ENCODE measurements around the gene ITGB1BP2. TPM values are rescaled to one million over a fixed set of nuclear protein-coding genes. Genes with fewer than 3 reads are reported as not detected.

The ITGB1BP2 gene
- total and polyA plus RNA-seq, 2 donors (not counting 3 experiments of a cell fraction or from before 2014, with no cell fraction given) = 1.8 to 4.6 TPM

GRCh38 chrX:71285929-71286328, 15.6 kb upstream of the ITGB1BP2 start:
- no TSS peak for BruUV-seq (replicated peaks)
- Histone ChIP-seq H3K9me1 (replicated peaks; ENCODE audit: control insufficient read depth, extremely low read depth, insufficient read depth, low read length) (no peaks in the 10 kb centered on the region), H3K79me2 (ENCODE audit: control insufficient read depth, insufficient read depth, low read length) (peaks cover 69% of the 10 kb centered on the region), H3K4me1 (ENCODE audit: control insufficient read depth, extremely low read depth, insufficient read depth, low read length) (peaks cover 13% of the 10 kb centered on the region), H3K27me3 (ENCODE audit: control insufficient read depth in 2 of 2, insufficient read depth in 2 of 2, low read length in 2 of 2) (no peaks in the 10 kb centered on the region), H3K9me3 (replicated peaks; ENCODE audit: control insufficient read depth, insufficient read depth, low read length) (no peaks in the 10 kb centered on the region), H2AFZ (ENCODE audit: low read depth, low read length) (no peak overlapping the region), H3K36me3 (ENCODE audit: control insufficient read depth in 2 of 2, extremely low read depth in 1 of 2, insufficient read depth in 2 of 2, low read length in 2 of 2) (peaks cover 0 to 3% of the 10 kb centered on the region in 2 experiments), H3K27ac (ENCODE audit: insufficient read depth, low read depth, low read length) (no peak overlapping the region), H4K20me1 (replicated peaks; ENCODE audit: control insufficient read depth, extremely low read depth, insufficient read depth, low read length) (peaks cover 3% of the 10 kb centered on the region), H3K9ac (replicated peaks; ENCODE audit: extremely low read depth, insufficient read depth, low read length) (peak overlapping the region; percentile 99), H3K4me2 (ENCODE audit: insufficient read depth, low read length) (peak overlapping the region; percentile 97), H3K4me3 (replicated peaks in 1 of 3; ENCODE audit: insufficient read depth in 1 of 3, low read depth in 1 of 3, low read length in 3 of 3) (peak overlapping the region; percentile 62 to 96 (median 92))
- CTCF ChIA-PET = no interaction called here
- DNase-seq (ENCODE audit: low read depth, low spot score) (no peak), FAIRE-seq (no peak)
- intact Hi-C loops (cut with micrococcal nuclease) = no loop called here
- POLR2A ChIA-PET = no interaction called here
- dilution Hi-C loops (cut with MboI; ENCODE audit: extremely low pct_ligation_motif_present, low sequenced_read_pairs) = no loop called here
- TF ChIP-seq POLR2A (IDR thresholded peaks at IDR 0.05; ENCODE audit: low read depth, low read length) (no peak), MYC (IDR thresholded peaks at IDR 0.05; ENCODE audit: low read depth, low read length) (no peak), EZH2 (IDR thresholded peaks at IDR 0.05; ENCODE audit: borderline replicate concordance, low read depth, low read length, severe bottlenecking) (no peak), FOS (IDR thresholded peaks at IDR 0.05; ENCODE audit: borderline replicate concordance, insufficient read depth, low read length) (no peak), POLR2AphosphoS5 (IDR thresholded peaks at IDR 0.05; ENCODE audit: insufficient read depth, low read depth, low read length) (no peak), JUN (IDR thresholded peaks at IDR 0.05; ENCODE audit: borderline replicate concordance, insufficient read depth, insufficient read length, low read depth) (no peak), GATA2 (IDR thresholded peaks at IDR 0.05; ENCODE audit: insufficient read depth, insufficient read length, low read depth, low read length) (no peak), CTCF (IDR thresholded peaks at IDR 0.05; ENCODE audit: extremely low read depth in 1 of 2, insufficient read depth in 1 of 2, low read depth in 1 of 2, low read length in 2 of 2) (no peak)
- TF ChIP-seq, protein P1, sequence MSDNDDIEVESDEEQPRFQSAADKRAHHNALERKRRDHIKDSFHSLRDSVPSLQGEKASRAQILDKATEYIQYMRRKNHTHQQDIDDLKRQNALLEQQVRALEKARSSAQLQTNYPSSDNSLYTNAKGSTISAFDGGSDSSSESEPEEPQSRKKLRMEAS (IDR thresholded peaks at IDR 0.05; ENCODE audit: insufficient read depth, insufficient read length) = no peak
